Caco-2 (cell line): Measurements from ENCODE around the gene FNBP1. TPM values are rescaled to one million over a fixed set of nuclear protein-coding genes. Genes with fewer than 3 reads are reported as not detected.

Source experiments
- BruUV-seq: library from RNA; stranded (reverse); fragments of 400-500 nt; replicated peaks from 2 replicates; lab custom pipeline; 2021; lab: Mats Ljungman, UMichigan
- CTCF ChIA-PET: fragments of 300-600 bp; sonication (Branson Sonifier 250); formaldehyde crosslinking; loops from one replicate; lab custom pipeline; 2022; ENCODE audit warnings: antibody characterized with exemption; lab: Charles Lee
- POLR2A ChIA-PET: fragments of 300-600 bp; sonication (Branson Sonifier 250); formaldehyde crosslinking; loops from one replicate; lab custom pipeline; 2022; ENCODE audit warnings: antibody characterized with exemption; lab: Charles Lee
- DNase-seq, 2 experiments: peaks; one replicate each; pipeline versions ENCODE4 v3.0.0 to v3.0.0-alpha.2; 2020 to 2022
- H3K27me3 ChIP-seq: replicated peaks from 2 replicates; pipeline ENCODE4 v1.6.0; 2011; ENCODE audit warnings: low read length; ENCODE audit not compliant: control insufficient read depth, insufficient read depth
- H3K36me3 ChIP-seq: 2 replicates; pipeline ENCODE4 v1.5.1; 2011; ENCODE audit warnings: low read length; ENCODE audit not compliant: control insufficient read depth, insufficient read depth
- H3K4me1 ChIP-seq: fragments of 250-450 bp; sonication (Bioruptor Pico); 2 replicates; pipeline ENCODE4 v1.5.1; 2020; ENCODE audit warnings: mild to moderate bottlenecking
- H3K4me3 ChIP-seq: 2 replicates; pipeline ENCODE4 v1.5.1; 2011; ENCODE audit warnings: low read depth, mild to moderate bottlenecking, control low read depth, low read length
- H3K9me3 ChIP-seq: fragments of 250-450 bp; sonication (Bioruptor Pico); 2 replicates; pipeline ENCODE4 v1.5.1; 2020; ENCODE audit warnings: mild to moderate bottlenecking, moderate library complexity
- H3K27ac Mint-ChIP-seq: one replicate; pipeline ENCODE4 v1.8.0; 2022; ENCODE audit warnings: mixed read lengths; ENCODE audit not compliant: unreplicated experiment
- H3K27me3 Mint-ChIP-seq: one replicate; pipeline ENCODE4 v1.8.0; 2022; ENCODE audit warnings: mixed read lengths; ENCODE audit not compliant: insufficient read depth, unreplicated experiment
- H3K36me3 Mint-ChIP-seq: one replicate; pipeline ENCODE4 v1.8.0; 2022; ENCODE audit warnings: mild to moderate bottlenecking, mixed read lengths; ENCODE audit not compliant: insufficient read depth, unreplicated experiment
- H3K4me1 Mint-ChIP-seq: one replicate; pipeline ENCODE4 v1.8.0; 2022; ENCODE audit warnings: low read depth, mixed read lengths; ENCODE audit not compliant: unreplicated experiment
- H3K4me3 Mint-ChIP-seq: one replicate; pipeline ENCODE4 v1.8.0; 2022; ENCODE audit warnings: mild to moderate bottlenecking, moderate library complexity, mixed read lengths; ENCODE audit not compliant: unreplicated experiment
- H3K9me3 Mint-ChIP-seq: one replicate; pipeline ENCODE4 v1.8.0; 2022; ENCODE audit warnings: mixed read lengths; ENCODE audit not compliant: unreplicated experiment
- intact Hi-C: fragments of 100-400 bp; cut with micrococcal nuclease; formaldehyde crosslinking; loops from one replicate; pipeline ENCODE4 v1.10.0; 2022; ENCODE audit not compliant: unreplicated experiment
- total RNA-seq: library from RNA; stranded (reverse); gene quantifications from 2 replicates; pipeline ENCODE4 v1.2.3, GENCODE V29; 2022
- TF ChIP-seq, protein P1 (sequence below), 2 experiments: fragments of 200-600 bp in 1 of 2; IDR thresholded peaks; 1 replicate in 1 of 2; 2 replicates in 1 of 2; pipeline versions ENCODE4 v1.5.1 to v1.8.0; 2011 to 2022; ENCODE audit warnings: antibody characterized with exemption in 1 of 2, control low read depth in 1 of 2, inconsistent platforms in 1 of 2, low read depth in 1 of 2, low read length in 1 of 2, mild to moderate bottlenecking in 1 of 2, moderate library complexity in 1 of 2; ENCODE audit not compliant: insufficient read depth in 1 of 2, severe bottlenecking in 1 of 2, unreplicated experiment in 1 of 2

Gene FNBP1
- total RNA-seq, 1 experiment from 2014 or later: 33.2 TPM

GRCh38 chr9:129864991-129865647, 177.9 kb downstream of the FNBP1 start:
- no peak for DNase-seq
- Mint-ChIP-seq H3K4me3 (no peak overlapping the region), H3K36me3 (peaks cover 16% of the 10 kb centered on the region), H3K27me3 (no peaks in the 10 kb centered on the region), H3K9me3 (no peaks in the 10 kb centered on the region), H3K4me1 (no peaks in the 10 kb centered on the region), H3K27ac (no peak overlapping the region)
- BruUV-seq: no TSS peak
- POLR2A ChIA-PET: no interaction called here
- intact Hi-C loops: no loop called here
- Histone ChIP-seq H3K4me1 (no peaks in the 10 kb centered on the region), H3K36me3 (no peaks in the 10 kb centered on the region), H3K4me3 (no peak overlapping the region), H3K9me3 (no peaks in the 10 kb centered on the region), H3K27me3 (no peaks in the 10 kb centered on the region)
- TF ChIP-seq, protein P1, sequence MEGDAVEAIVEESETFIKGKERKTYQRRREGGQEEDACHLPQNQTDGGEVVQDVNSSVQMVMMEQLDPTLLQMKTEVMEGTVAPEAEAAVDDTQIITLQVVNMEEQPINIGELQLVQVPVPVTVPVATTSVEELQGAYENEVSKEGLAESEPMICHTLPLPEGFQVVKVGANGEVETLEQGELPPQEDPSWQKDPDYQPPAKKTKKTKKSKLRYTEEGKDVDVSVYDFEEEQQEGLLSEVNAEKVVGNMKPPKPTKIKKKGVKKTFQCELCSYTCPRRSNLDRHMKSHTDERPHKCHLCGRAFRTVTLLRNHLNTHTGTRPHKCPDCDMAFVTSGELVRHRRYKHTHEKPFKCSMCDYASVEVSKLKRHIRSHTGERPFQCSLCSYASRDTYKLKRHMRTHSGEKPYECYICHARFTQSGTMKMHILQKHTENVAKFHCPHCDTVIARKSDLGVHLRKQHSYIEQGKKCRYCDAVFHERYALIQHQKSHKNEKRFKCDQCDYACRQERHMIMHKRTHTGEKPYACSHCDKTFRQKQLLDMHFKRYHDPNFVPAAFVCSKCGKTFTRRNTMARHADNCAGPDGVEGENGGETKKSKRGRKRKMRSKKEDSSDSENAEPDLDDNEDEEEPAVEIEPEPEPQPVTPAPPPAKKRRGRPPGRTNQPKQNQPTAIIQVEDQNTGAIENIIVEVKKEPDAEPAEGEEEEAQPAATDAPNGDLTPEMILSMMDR (IDR thresholded peaks at IDR 0.05; ENCODE audit: insufficient read depth in 1 of 2, low read depth in 1 of 2, low read length in 1 of 2, severe bottlenecking in 1 of 2, unreplicated experiment in 1 of 2): no peak
- CTCF ChIA-PET: no interaction called here

DNA sequence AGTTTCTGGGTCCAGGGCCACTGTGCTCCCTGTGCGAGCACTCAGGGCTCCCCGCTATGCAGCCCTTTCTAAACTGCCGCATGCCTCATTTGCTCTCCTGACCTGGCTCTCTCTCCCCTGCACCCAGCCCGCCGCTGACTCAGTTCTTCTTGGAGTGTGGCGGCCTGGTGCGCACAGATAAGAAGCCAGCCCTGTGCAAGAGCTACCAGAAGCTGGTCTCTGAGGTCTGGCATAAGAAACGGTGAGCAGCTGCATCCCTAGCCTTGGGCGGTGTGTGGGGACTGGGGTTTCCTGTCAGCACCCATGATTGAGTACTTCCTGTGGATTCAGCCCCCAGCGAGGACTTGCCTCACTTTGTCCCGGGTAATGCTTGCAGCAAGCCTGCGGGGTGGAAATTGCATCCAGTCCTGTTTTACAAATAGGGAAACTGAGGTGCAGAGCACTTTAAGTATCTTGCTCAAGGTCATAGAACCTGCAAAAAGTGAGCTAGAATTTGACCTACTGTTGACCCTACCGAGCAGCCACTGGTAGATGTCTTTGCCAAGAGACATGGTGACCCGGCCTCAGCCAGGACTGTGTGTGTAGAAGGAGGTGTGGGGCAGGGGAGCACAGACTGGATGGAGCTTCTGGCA, 179.8 kb downstream of the FNBP1 start:
- CTCF ChIA-PET: no interaction called here
- POLR2A ChIA-PET: no interaction called here
- BruUV-seq: no TSS peak
- peaks cover 11% of the 10 kb centered on the region for H3K36me3 Mint-ChIP-seq
- TF ChIP-seq, protein P1 (IDR thresholded peaks at IDR 0.05; ENCODE audit: insufficient read depth in 1 of 2, low read depth in 1 of 2, low read length in 1 of 2, severe bottlenecking in 1 of 2, unreplicated experiment in 1 of 2): no peak
- no peak overlapping the region for H3K4me3 ChIP-seq
- intact Hi-C loops: no loop called here
- no peak overlapping the region for H3K27ac Mint-ChIP-seq
- no peak for DNase-seq
- no peaks in the 10 kb centered on the region for H3K27me3 Mint-ChIP-seq
- H3K9me3 Mint-ChIP-seq: no peaks in the 10 kb centered on the region
- no peak overlapping the region for H3K4me3 Mint-ChIP-seq
- H3K36me3 ChIP-seq: no peaks in the 10 kb centered on the region
- no peaks in the 10 kb centered on the region for H3K4me1 ChIP-seq
- no peaks in the 10 kb centered on the region for H3K9me3 ChIP-seq
- no peaks in the 10 kb centered on the region for H3K27me3 ChIP-seq
- no peaks in the 10 kb centered on the region for H3K4me1 Mint-ChIP-seq

GRCh38 chr9:129861447-129861827, 181.6 kb downstream of the FNBP1 start:
- Mint-ChIP-seq H3K4me1 (no peaks in the 10 kb centered on the region), H3K36me3 (peaks cover 11% of the 10 kb centered on the region), H3K9me3 (no peaks in the 10 kb centered on the region), H3K27ac (no peak overlapping the region), H3K4me3 (no peak overlapping the region), H3K27me3 (no peaks in the 10 kb centered on the region)
- Histone ChIP-seq H3K36me3 (no peaks in the 10 kb centered on the region), H3K27me3 (no peaks in the 10 kb centered on the region), H3K4me1 (no peaks in the 10 kb centered on the region), H3K4me3 (no peak overlapping the region), H3K9me3 (no peaks in the 10 kb centered on the region)
- POLR2A ChIA-PET: no interaction called here
- intact Hi-C loops: no loop called here
- TF ChIP-seq, protein P1 (IDR thresholded peaks at IDR 0.05; ENCODE audit: insufficient read depth in 1 of 2, low read depth in 1 of 2, low read length in 1 of 2, severe bottlenecking in 1 of 2, unreplicated experiment in 1 of 2): no peak
- CTCF ChIA-PET: no interaction called here
- no peak for DNase-seq
- no TSS peak for BruUV-seq
